Measurements from ENCODE around the gene SLIRP. TPM values are rescaled to one million over a fixed set of nuclear protein-coding genes. Genes with fewer than 3 reads are reported as not detected.
A peak's percentile ranks its signal among the peaks of the same experiment; 100 is the strongest.

SLIRP gene
- total RNA-seq, 4 donors from 2014 or later = 156 to 262 (median 218) TPM

DNA sequence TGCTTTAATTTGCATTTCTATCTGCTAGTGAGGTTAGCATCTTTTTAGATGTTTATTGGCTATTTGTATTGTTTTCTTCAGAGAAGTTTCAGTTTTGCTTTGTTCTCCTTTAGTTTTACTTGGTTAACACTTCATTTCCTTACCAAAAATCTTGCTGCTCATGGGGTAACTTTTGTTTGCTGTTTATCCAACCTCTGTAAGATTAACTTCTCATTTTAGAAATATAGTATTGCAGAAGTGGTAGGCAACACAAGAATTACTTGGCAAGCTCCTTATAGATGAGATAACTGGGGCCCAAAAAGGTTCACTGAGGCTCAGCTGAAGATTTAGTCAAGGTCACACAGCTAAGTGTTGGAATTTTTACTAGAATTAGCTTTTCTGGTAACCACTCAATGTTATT lies 40.6 kb upstream of the SLIRP start:
- Histone ChIP-seq H3K36me3 (peaks cover 0 to 17% (median 0%) of the 10 kb centered on the region in 3 donors), H3K4me1 (no peaks in the 10 kb centered on the region), H3K27ac (peak overlapping the region in 2 of 4 donors; percentile 2 to 11), H3K4me3 (no peak overlapping the region), H3K27me3 (no peaks in the 10 kb centered on the region), H3K9me3 (no peaks in the 10 kb centered on the region)
- TF ChIP-seq CTCF (IDR thresholded peaks at IDR 0.05) (no peak), EP300 (IDR thresholded peaks at IDR 0.05) (no peak), POLR2A (IDR thresholded peaks at IDR 0.05) (no peak)
- DNase-seq (ENCODE audit: low spot score in 2 of 2) = no peak

GRCh38 chr14:77673193-77673592 lies 34.7 kb upstream of the SLIRP start:
- Histone ChIP-seq H3K4me1 (no peaks in the 10 kb centered on the region), H3K27ac (no peak overlapping the region), H3K9me3 (no peaks in the 10 kb centered on the region), H3K27me3 (no peaks in the 10 kb centered on the region), H3K36me3 (peaks cover 3 to 67% (median 3%) of the 10 kb centered on the region in 3 donors), H3K4me3 (no peak overlapping the region)
- DNase-seq (ENCODE audit: low spot score in 2 of 2) = no peak
- TF ChIP-seq POLR2A (IDR thresholded peaks at IDR 0.05) (no peak), CTCF (IDR thresholded peaks at IDR 0.05) (no peak), EP300 (IDR thresholded peaks at IDR 0.05) (no peak)

- Histone ChIP-seq H3K4me3 (no peak overlapping the region), H3K9me3 (no peaks in the 10 kb centered on the region), H3K27me3 (no peaks in the 10 kb centered on the region), H3K27ac (no peak overlapping the region), H3K36me3 (peaks cover 3 to 84% (median 5%) of the 10 kb centered on the region in 3 donors), H3K4me1 (no peaks in the 10 kb centered on the region)
- WGBS, 2 donors = 90 to 91% methylated on average over 8 of the region's 8 CpGs
- TF ChIP-seq CTCF (IDR thresholded peaks at IDR 0.05) = no peak
- TF ChIP-seq POLR2A (IDR thresholded peaks at IDR 0.05) = no peak
- no peak for TF ChIP-seq EP300 (IDR thresholded peaks at IDR 0.05)
- DNase-seq (ENCODE audit: low spot score in 2 of 2) = no peak
Observed at GRCh38 chr14:77674931-77675330, 33.0 kb upstream of the SLIRP start.

GRCh38 chr14:77681196-77682157 lies 26.4 kb upstream of the SLIRP start:
- no peak for DNase-seq (ENCODE audit: low spot score in 2 of 2)
- Histone ChIP-seq H3K4me1 (peaks cover 0 to 4% (median 0%) of the 10 kb centered on the region in 4 donors), H3K27ac (no peak overlapping the region), H3K27me3 (no peaks in the 10 kb centered on the region), H3K9me3 (no peaks in the 10 kb centered on the region), H3K4me3 (no peak overlapping the region), H3K36me3 (peaks cover 0 to 64% (median 2%) of the 10 kb centered on the region in 3 donors)
- TF ChIP-seq POLR2A (IDR thresholded peaks at IDR 0.05) (no peak), EP300 (IDR thresholded peaks at IDR 0.05) (no peak), CTCF (IDR thresholded peaks at IDR 0.05) (no peak)
- WGBS, 2 donors = 77 to 80% methylated on average over 7 of the region's 7 CpGs

GRCh38 chr14:77682158-77682553 lies 25.7 kb upstream of the SLIRP start:
- Histone ChIP-seq H3K36me3 (peaks cover 0 to 66% (median 2%) of the 10 kb centered on the region in 3 donors), H3K4me3 (no peak overlapping the region), H3K9me3 (no peaks in the 10 kb centered on the region), H3K4me1 (peaks cover 0 to 4% (median 0%) of the 10 kb centered on the region in 4 donors), H3K27ac (no peak overlapping the region), H3K27me3 (no peaks in the 10 kb centered on the region)
- TF ChIP-seq EP300 (IDR thresholded peaks at IDR 0.05) (no peak), POLR2A (IDR thresholded peaks at IDR 0.05) (no peak), CTCF (IDR thresholded peaks at IDR 0.05) (no peak)
- WGBS, 2 donors = 47 to 55% methylated on average over 1 of the region's 1 CpG
- no peak for DNase-seq (ENCODE audit: low spot score in 2 of 2)

All from tibial nerve (tissue), 4 donors.